Colon (tissue), 2 donors: ENCODE results near the gene RNF121.

ENCODE experiments used
- FAIRE-seq: peaks from 2 replicates; lab custom pipeline; 2012; peaks lifted over from hg19 to GRCh38; lab: Jason Lieb, UNC
- donor health status: control.
- donor health status: control.

The RNF121 gene

GRCh38 chr11:71990701-71991100, 61.9 kb downstream of the RNF121 start:
- no peak for FAIRE-seq

GRCh38 chr11:71991494-71991893, 62.6 kb downstream of the RNF121 start:
- FAIRE-seq, result no peak

GRCh38 chr11:71992136-71992730, 63.4 kb downstream of the RNF121 start:
- FAIRE-seq, result no peak

GRCh38 chr11:71994786-71995185, 65.9 kb downstream of the RNF121 start:
- FAIRE-seq, result no peak

- no peak for FAIRE-seq
These were observed 67.0 kb downstream of the RNF121 start for GRCh38 chr11:71995726-71996291.

GRCh38 chr11:71996517-71996916, 67.7 kb downstream of the RNF121 start:
- no peak for FAIRE-seq

GRCh38 chr11:71996946-71997345, 68.1 kb downstream of the RNF121 start:
- no peak for FAIRE-seq

GRCh38 chr11:71997594-71997993, 68.7 kb downstream of the RNF121 start:
- FAIRE-seq, result no peak

GRCh38 chr11:71998061-71998460, 69.2 kb downstream of the RNF121 start:
- no peak for FAIRE-seq

- no peak for FAIRE-seq
These were observed 69.9 kb downstream of the RNF121 start, which contains the start of gene IL18BP for GRCh38 chr11:71998649-71999310. Gene IL18BP, plus strand, starts transcription at chr11:71998909. Its CDS starts 1,076 bp downstream, at chr11:71999985.

GRCh38 chr11:71999362-71999761, 70.5 kb downstream of the RNF121 start:
- no peak for FAIRE-seq

- no peak for FAIRE-seq
These were observed 71.0 kb downstream of the RNF121 start for GRCh38 chr11:71999798-72000197.

GRCh38 chr11:72000202-72000867, 71.5 kb downstream of the RNF121 start:
- FAIRE-seq, result no peak

- FAIRE-seq, result no peak
These were observed 72.4 kb downstream of the RNF121 start for GRCh38 chr11:72001285-72001684.

- no peak for FAIRE-seq
These were observed 73.2 kb downstream of the RNF121 start for GRCh38 chr11:72001834-72002591.

GRCh38 chr11:72002841-72003775, 74.3 kb downstream of the RNF121 start:
- no peak for FAIRE-seq

GRCh38 chr11:72003776-72004171, 74.9 kb downstream of the RNF121 start:
- no peak for FAIRE-seq

- no peak for FAIRE-seq
These were observed 75.9 kb downstream of the RNF121 start for GRCh38 chr11:72004515-72005346.

- FAIRE-seq, result no peak
These were observed 76.8 kb downstream of the RNF121 start for GRCh38 chr11:72005347-72006260.
